22Rv1 (cell line): ENCODE results near the gene SH3D19.

Experiments
- CTCF ChIP-seq: fragments of 450-650 bp; IDR thresholded peaks from 2 replicates; pipeline ENCODE4 v1.5.1; 2017; ENCODE audit warnings: mild to moderate bottlenecking
- ZFX ChIP-seq: fragments of 450-650 bp; IDR thresholded peaks from 2 replicates; pipeline ENCODE4 v1.6.1; 2017; ENCODE audit warnings: antibody characterized with exemption, borderline replicate concordance

DNA sequence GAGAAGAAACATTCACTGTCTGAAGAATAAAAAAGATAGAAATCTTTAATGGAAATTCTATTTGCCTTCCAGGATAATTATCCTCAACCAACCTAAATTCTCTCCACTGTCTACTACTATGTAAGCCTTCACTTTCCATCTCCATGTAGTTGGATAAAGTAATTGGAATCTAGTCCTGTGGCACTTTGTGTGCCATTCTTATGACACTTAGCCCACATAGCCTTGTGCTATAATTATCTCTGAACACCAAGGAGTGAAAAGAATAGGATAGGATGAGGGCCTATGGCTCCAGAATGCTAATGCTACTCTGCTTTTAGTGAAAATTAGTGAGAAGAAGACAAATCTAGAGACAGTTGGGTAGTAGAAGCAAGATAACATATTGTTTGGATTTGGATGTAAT is 28.2 kb downstream of the SH3D19 start:
- no peak for TF ChIP-seq CTCF
- no peak for TF ChIP-seq ZFX
